ENCODE results near the gene FAM81B. TPM values are rescaled to one million over a fixed set of nuclear protein-coding genes. Genes with fewer than 3 reads are reported as not detected.
"Not testable (repeated sequence)": the region's sequence is repeated elsewhere in the genome, so short reads cannot be mapped to it uniquely, and the experiment has no call there.

The FAM81B gene
- total RNA-seq, 4 donors from 2014 or later = not detected

GRCh38 chr5:95384485-95385213 lies 6.5 kb upstream of the FAM81B start:
- no peak overlapping the region for H3K27ac ChIP-seq
- TF ChIP-seq, protein P1, sequence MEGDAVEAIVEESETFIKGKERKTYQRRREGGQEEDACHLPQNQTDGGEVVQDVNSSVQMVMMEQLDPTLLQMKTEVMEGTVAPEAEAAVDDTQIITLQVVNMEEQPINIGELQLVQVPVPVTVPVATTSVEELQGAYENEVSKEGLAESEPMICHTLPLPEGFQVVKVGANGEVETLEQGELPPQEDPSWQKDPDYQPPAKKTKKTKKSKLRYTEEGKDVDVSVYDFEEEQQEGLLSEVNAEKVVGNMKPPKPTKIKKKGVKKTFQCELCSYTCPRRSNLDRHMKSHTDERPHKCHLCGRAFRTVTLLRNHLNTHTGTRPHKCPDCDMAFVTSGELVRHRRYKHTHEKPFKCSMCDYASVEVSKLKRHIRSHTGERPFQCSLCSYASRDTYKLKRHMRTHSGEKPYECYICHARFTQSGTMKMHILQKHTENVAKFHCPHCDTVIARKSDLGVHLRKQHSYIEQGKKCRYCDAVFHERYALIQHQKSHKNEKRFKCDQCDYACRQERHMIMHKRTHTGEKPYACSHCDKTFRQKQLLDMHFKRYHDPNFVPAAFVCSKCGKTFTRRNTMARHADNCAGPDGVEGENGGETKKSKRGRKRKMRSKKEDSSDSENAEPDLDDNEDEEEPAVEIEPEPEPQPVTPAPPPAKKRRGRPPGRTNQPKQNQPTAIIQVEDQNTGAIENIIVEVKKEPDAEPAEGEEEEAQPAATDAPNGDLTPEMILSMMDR (IDR thresholded peaks at IDR 0.05 in 4 of 5, conservative IDR thresholded peaks at IDR 0.05 in 1 of 5) = no peak
- TF ChIP-seq POLR2A (IDR thresholded peaks at IDR 0.05) = no peak
- H3K4me3 ChIP-seq = no peak overlapping the region
- H3K4me1 ChIP-seq = no peaks in the 10 kb centered on the region
- no peaks in the 10 kb centered on the region for H3K27me3 ChIP-seq
- intact Hi-C loops (cut with DNase I; ENCODE audit: low total_unique reads) = no loop called here
- no peak for ATAC-seq
- DNase-seq = no peak
- H3K36me3 ChIP-seq = no peaks in the 10 kb centered on the region
- H3K9me3 ChIP-seq = no peaks in the 10 kb centered on the region
- in situ Hi-C loops (cut with MboI; ENCODE audit: low sequenced_read_pairs in 4 of 4) = no loop called here

- in situ Hi-C loops (cut with MboI; ENCODE audit: low sequenced_read_pairs in 4 of 4) (no loop called here), intact Hi-C loops (cut with DNase I; ENCODE audit: low total_unique reads) (no loop called here)
- Histone ChIP-seq H3K9me3 (no peaks in the 10 kb centered on the region), H3K4me1 (no peaks in the 10 kb centered on the region), H3K4me3 (no peak overlapping the region), H3K27ac (no peak overlapping the region), H3K36me3 (no peaks in the 10 kb centered on the region), H3K27me3 (no peaks in the 10 kb centered on the region)
- TF ChIP-seq POLR2A (IDR thresholded peaks at IDR 0.05) = no peak
- TF ChIP-seq, protein P1 (IDR thresholded peaks at IDR 0.05 in 4 of 5, conservative IDR thresholded peaks at IDR 0.05 in 1 of 5) = no peak
- no peak for ATAC-seq
- no peak for DNase-seq
Measured at GRCh38 chr5:95385334-95385733, 5.8 kb upstream of the FAM81B start.

- H3K27me3 ChIP-seq; intact Hi-C loops (cut with DNase I; ENCODE audit: low total_unique reads); H3K4me3 ChIP-seq; H3K36me3 ChIP-seq; H3K4me1 ChIP-seq; DNase-seq; H3K9me3 ChIP-seq; ATAC-seq; H3K27ac ChIP-seq; in situ Hi-C loops (cut with MboI; ENCODE audit: low sequenced_read_pairs in 4 of 4): not testable (repeated sequence)
Measured at GRCh38 chr5:95391965-95392364, 799 bp downstream of the FAM81B start.

DNA sequence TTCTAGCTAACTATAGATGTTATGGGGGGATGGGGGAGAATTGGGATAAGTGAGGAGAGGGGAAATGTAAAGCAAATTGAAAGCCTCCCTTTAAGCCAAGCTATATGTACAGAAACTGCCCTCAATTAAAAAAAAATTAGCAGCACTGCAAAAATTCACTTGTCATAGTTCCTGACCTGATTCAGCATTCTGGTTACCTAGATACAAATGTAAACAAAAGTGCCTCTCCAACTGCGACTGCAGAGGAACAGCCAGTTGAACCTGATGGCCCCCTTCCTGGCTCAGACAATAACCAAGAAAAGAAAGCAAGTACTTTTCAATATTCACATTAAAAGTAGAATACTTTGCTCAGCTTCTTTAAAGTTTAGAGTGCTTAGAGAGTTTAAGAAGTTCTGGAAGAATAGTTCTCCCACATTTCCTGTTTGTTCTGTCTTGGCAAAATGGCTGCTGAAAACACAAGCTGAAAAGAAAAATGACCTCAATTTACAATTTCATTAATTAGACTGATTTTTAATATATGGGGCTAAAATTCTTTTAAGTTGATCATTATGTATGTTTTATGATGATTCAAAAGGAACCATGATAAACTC lies 1.5 kb downstream of the FAM81B start:
- in situ Hi-C loops (cut with MboI; ENCODE audit: low sequenced_read_pairs in 4 of 4) = no loop called here
- ATAC-seq = no peak
- no peak overlapping the region for H3K4me3 ChIP-seq
- no peak overlapping the region for H3K27ac ChIP-seq
- no peak for TF ChIP-seq POLR2A (IDR thresholded peaks at IDR 0.05)
- TF ChIP-seq, protein P1 (IDR thresholded peaks at IDR 0.05 in 4 of 5, conservative IDR thresholded peaks at IDR 0.05 in 1 of 5) = no peak
- H3K36me3 ChIP-seq = no peaks in the 10 kb centered on the region
- H3K4me1 ChIP-seq = no peaks in the 10 kb centered on the region
- no peak for DNase-seq
- H3K9me3 ChIP-seq = no peaks in the 10 kb centered on the region
- H3K27me3 ChIP-seq = no peaks in the 10 kb centered on the region
- intact Hi-C loops (cut with DNase I; ENCODE audit: low total_unique reads) = no loop called here

- ATAC-seq (no peak), DNase-seq (no peak)
- TF ChIP-seq, protein P1 (IDR thresholded peaks at IDR 0.05 in 4 of 5, conservative IDR thresholded peaks at IDR 0.05 in 1 of 5) = no peak
- TF ChIP-seq POLR2A (IDR thresholded peaks at IDR 0.05) = no peak
- H3K27ac ChIP-seq = no peak overlapping the region
- H3K9me3 ChIP-seq = no peaks in the 10 kb centered on the region
- intact Hi-C loops (cut with DNase I; ENCODE audit: low total_unique reads) (no loop called here), in situ Hi-C loops (cut with MboI; ENCODE audit: low sequenced_read_pairs in 4 of 4) (no loop called here)
- H3K27me3 ChIP-seq = no peaks in the 10 kb centered on the region
- H3K36me3 ChIP-seq = no peaks in the 10 kb centered on the region
- H3K4me1 ChIP-seq = no peaks in the 10 kb centered on the region
- no peak overlapping the region for H3K4me3 ChIP-seq
Measured at GRCh38 chr5:95393279-95393678, 2.1 kb downstream of the FAM81B start.

Data from gastrocnemius medialis (tissue), 4 donors.